ENCODE data around the gene ELMO1. TPM values are rescaled to one million over a fixed set of nuclear protein-coding genes. Genes with fewer than 3 reads are reported as not detected.

ELMO1 gene
- polyA plus RNA-seq, 2 of the 4 experiments (the other 2 are of a cell fraction) = 2.3 to 6.1 TPM

DNA sequence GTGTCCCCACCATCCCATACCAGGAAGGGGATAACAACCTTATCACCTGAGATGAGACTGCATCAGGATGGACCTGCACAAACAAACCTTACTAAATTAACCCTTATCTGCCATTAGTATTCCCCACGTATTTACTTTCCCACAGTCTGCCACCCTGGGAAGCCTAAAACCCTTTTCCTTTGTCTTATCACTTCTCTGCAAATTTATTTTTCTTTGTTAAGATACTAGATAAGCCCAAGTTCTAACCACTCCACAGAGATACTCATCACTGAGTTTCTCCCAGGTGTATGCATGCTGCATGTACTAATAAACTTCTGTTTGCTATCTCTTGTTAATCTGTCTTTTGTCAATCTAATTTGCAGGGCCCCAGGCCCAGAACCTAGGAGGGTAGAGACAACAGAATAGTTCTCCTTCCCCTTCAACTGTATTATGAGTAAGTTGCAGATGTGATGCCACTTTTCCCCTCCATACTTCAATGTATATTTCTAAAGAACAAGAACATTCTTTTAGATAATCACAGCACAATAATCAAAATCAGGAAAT lies 66.0 kb downstream of the ELMO1 start:
- no peak for FAIRE-seq
- POLR2A ChIA-PET = no interaction called here
- CTCF ChIA-PET = no interaction called here
- no peaks in the 10 kb centered on the region for H3K4me1 ChIP-seq
- DNase-seq (ENCODE audit: low read depth in 1 of 2, low spot score in 1 of 2) = no peak
- TF ChIP-seq, protein P1, sequence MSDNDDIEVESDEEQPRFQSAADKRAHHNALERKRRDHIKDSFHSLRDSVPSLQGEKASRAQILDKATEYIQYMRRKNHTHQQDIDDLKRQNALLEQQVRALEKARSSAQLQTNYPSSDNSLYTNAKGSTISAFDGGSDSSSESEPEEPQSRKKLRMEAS (IDR thresholded peaks at IDR 0.05) = no peak
- TF ChIP-seq KDM1A (IDR thresholded peaks at IDR 0.05; ENCODE audit: low read depth) = no peak
- no peak for TF ChIP-seq EHMT2 (IDR thresholded peaks at IDR 0.05; ENCODE audit: low read depth)
- TF ChIP-seq TP53 (CRISPR knock-in tag; IDR thresholded peaks at IDR 0.05) = no peak
- no peak for TF ChIP-seq ZSCAN20 (CRISPR knock-in tag; IDR thresholded peaks at IDR 0.05)
- TF ChIP-seq EP300 (IDR thresholded peaks at IDR 0.05) = no peak
- TF ChIP-seq MAZ (IDR thresholded peaks at IDR 0.05; ENCODE audit: borderline replicate concordance, low read depth, low read length) = no peak
- no peak for TF ChIP-seq TFCP2L1 (CRISPR knock-in tag; IDR thresholded peaks at IDR 0.05)
- TF ChIP-seq, protein P2, sequence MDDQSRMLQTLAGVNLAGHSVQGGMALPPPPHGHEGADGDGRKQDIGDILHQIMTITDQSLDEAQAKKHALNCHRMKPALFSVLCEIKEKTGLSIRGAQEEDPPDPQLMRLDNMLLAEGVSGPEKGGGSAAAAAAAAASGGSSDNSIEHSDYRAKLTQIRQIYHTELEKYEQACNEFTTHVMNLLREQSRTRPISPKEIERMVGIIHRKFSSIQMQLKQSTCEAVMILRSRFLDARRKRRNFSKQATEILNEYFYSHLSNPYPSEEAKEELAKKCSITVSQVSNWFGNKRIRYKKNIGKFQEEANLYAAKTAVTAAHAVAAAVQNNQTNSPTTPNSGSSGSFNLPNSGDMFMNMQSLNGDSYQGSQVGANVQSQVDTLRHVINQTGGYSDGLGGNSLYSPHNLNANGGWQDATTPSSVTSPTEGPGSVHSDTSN (IDR thresholded peaks at IDR 0.05) = no peak
- TF ChIP-seq CBX8 (IDR thresholded peaks at IDR 0.05) = no peak
- no peak for TF ChIP-seq FOSB (CRISPR knock-in tag; IDR thresholded peaks at IDR 0.05)
- TF ChIP-seq BHLHE40 (IDR thresholded peaks at IDR 0.05; ENCODE audit: low read depth, low read length) = no peak
- TF ChIP-seq, protein P3, sequence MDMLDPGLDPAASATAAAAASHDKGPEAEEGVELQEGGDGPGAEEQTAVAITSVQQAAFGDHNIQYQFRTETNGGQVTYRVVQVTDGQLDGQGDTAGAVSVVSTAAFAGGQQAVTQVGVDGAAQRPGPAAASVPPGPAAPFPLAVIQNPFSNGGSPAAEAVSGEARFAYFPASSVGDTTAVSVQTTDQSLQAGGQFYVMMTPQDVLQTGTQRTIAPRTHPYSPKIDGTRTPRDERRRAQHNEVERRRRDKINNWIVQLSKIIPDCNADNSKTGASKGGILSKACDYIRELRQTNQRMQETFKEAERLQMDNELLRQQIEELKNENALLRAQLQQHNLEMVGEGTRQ (IDR thresholded peaks at IDR 0.05) = no peak
- no peak for TF ChIP-seq NR3C1 (IDR thresholded peaks at IDR 0.05)
- no peak for TF ChIP-seq HEYL (CRISPR knock-in tag; IDR thresholded peaks at IDR 0.05)
- TF ChIP-seq NPAS2 (CRISPR knock-in tag; IDR thresholded peaks at IDR 0.05; ENCODE audit: borderline replicate concordance) = no peak
- no peak for TF ChIP-seq JUN (IDR thresholded peaks at IDR 0.05)
- no peak for TF ChIP-seq FOSL2 (IDR thresholded peaks at IDR 0.05)
- no peak for TF ChIP-seq FOSL2 (CRISPR knock-in tag; IDR thresholded peaks at IDR 0.05)
- no peak for TF ChIP-seq MAFK (IDR thresholded peaks at IDR 0.05; ENCODE audit: partially characterized antibody)
- TF ChIP-seq, protein P4, sequence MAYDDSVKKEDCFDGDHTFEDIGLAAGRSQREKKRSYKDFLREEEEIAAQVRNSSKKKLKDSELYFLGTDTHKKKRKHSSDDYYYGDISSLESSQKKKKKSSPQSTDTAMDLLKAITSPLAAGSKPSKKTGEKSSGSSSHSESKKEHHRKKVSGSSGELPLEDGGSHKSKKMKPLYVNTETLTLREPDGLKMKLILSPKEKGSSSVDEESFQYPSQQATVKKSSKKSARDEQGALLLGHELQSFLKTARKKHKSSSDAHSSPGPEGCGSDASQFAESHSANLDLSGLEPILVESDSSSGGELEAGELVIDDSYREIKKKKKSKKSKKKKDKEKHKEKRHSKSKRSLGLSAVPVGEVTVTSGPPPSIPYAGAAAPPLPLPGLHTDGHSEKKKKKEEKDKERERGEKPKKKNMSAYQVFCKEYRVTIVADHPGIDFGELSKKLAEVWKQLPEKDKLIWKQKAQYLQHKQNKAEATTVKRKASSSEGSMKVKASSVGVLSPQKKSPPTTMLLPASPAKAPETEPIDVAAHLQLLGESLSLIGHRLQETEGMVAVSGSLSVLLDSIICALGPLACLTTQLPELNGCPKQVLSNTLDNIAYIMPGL (CRISPR knock-in tag; IDR thresholded peaks at IDR 0.05; ENCODE audit: borderline replicate concordance) = no peak
- no peak for ATAC-seq
- H3K4me2 ChIP-seq = no peak overlapping the region
- WGBS (ENCODE audit: missing lambda C conversion rate) = 68% methylated on average over 1 of the region's 1 CpG
- 0 out of 3 replicates have a peak, but pooled peaks cover 6% of the 10 kb centered on the region for H3K9me3 ChIP-seq
- H3K4me3 ChIP-seq = no peak overlapping the region
- no peak overlapping the region for H3K27ac ChIP-seq

DNA sequence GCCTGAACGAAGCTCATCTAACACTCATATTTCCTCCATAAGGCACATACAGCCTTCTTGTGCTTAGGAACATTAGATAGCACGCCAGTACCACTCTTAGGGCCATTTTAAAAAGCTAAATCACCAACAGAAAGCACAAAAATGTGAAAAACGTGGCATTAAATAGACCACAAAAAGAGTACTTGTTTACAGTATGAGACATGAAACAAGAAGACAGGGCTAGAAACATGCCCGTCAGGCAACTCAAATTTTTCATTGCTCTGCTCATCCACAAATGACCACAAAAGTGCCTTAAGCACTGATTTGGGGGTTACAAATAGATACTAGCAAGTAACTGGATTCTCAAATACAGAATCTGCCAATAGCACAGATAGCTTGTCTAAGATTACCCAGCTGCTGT lies 67.8 kb downstream of the ELMO1 start:
- ATAC-seq (no peak), DNase-seq (ENCODE audit: low read depth in 1 of 2, low spot score in 1 of 2) (no peak), FAIRE-seq (no peak)
- ChIA-PET CTCF (no interaction called here), POLR2A (no interaction called here)
- Histone ChIP-seq H3K9me3 (peaks cover 20% of the 10 kb centered on the region; the same call in 2 of the 3 replicates), H3K4me2 (no peak overlapping the region), H3K27ac (no peak overlapping the region), H3K4me1 (no peaks in the 10 kb centered on the region), H3K4me3 (no peak overlapping the region)
- TF ChIP-seq ZFP36 (IDR thresholded peaks at IDR 0.05; ENCODE audit: borderline replicate concordance, partially characterized antibody) (no peak), GATA3 (IDR thresholded peaks at IDR 0.05; ENCODE audit: borderline replicate concordance) (no peak), EHMT2 (IDR thresholded peaks at IDR 0.05; ENCODE audit: low read depth) (no peak), POLR2AphosphoS2 (conservative IDR thresholded peaks at IDR 0.05; ENCODE audit: low read length) (no peak), ZNF302 (CRISPR knock-in tag; IDR thresholded peaks at IDR 0.05) (no peak), CBX8 (IDR thresholded peaks at IDR 0.05) (no peak), RARB (CRISPR knock-in tag; IDR thresholded peaks at IDR 0.05) (no peak), CEBPB (IDR thresholded peaks at IDR 0.05) (no peak), HEYL (CRISPR knock-in tag; IDR thresholded peaks at IDR 0.05) (no peak), RCOR1 (IDR thresholded peaks at IDR 0.05; ENCODE audit: low read depth, low read length) (no peak), HOXB13 (CRISPR knock-in tag; IDR thresholded peaks at IDR 0.05; ENCODE audit: low read depth) (no peak), EP300 (IDR thresholded peaks at IDR 0.05) (no peak), TP53 (CRISPR knock-in tag; IDR thresholded peaks at IDR 0.05) (no peak)
- TF ChIP-seq, protein P5, sequence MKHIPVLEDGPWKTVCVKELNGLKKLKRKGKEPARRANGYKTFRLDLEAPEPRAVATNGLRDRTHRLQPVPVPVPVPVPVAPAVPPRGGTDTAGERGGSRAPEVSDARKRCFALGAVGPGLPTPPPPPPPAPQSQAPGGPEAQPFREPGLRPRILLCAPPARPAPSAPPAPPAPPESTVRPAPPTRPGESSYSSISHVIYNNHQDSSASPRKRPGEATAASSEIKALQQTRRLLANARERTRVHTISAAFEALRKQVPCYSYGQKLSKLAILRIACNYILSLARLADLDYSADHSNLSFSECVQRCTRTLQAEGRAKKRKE (CRISPR knock-in tag; IDR thresholded peaks at IDR 0.05; ENCODE audit: low read depth) = no peak
- TF ChIP-seq, protein P6, sequence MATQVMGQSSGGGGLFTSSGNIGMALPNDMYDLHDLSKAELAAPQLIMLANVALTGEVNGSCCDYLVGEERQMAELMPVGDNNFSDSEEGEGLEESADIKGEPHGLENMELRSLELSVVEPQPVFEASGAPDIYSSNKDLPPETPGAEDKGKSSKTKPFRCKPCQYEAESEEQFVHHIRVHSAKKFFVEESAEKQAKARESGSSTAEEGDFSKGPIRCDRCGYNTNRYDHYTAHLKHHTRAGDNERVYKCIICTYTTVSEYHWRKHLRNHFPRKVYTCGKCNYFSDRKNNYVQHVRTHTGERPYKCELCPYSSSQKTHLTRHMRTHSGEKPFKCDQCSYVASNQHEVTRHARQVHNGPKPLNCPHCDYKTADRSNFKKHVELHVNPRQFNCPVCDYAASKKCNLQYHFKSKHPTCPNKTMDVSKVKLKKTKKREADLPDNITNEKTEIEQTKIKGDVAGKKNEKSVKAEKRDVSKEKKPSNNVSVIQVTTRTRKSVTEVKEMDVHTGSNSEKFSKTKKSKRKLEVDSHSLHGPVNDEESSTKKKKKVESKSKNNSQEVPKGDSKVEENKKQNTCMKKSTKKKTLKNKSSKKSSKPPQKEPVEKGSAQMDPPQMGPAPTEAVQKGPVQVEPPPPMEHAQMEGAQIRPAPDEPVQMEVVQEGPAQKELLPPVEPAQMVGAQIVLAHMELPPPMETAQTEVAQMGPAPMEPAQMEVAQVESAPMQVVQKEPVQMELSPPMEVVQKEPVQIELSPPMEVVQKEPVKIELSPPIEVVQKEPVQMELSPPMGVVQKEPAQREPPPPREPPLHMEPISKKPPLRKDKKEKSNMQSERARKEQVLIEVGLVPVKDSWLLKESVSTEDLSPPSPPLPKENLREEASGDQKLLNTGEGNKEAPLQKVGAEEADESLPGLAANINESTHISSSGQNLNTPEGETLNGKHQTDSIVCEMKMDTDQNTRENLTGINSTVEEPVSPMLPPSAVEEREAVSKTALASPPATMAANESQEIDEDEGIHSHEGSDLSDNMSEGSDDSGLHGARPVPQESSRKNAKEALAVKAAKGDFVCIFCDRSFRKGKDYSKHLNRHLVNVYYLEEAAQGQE (IDR thresholded peaks at IDR 0.05) = no peak
- WGBS (ENCODE audit: missing lambda C conversion rate) = 46% methylated on average over 4 of the region's 4 CpGs

All from A549 (cell line).